Osteocyte (in vitro differentiated cells): ENCODE measurements around the gene SART3. TPM values are rescaled to one million over a fixed set of nuclear protein-coding genes. Genes with fewer than 3 reads are reported as not detected.

Experiments used
- DNase-seq: peaks from one replicate; pipeline ENCODE4 v3.0.0; 2021; ENCODE audit warnings: mixed read lengths; ENCODE audit not compliant: unreplicated experiment; ENCODE audit errors: extremely low spot score
- H3K27ac Mint-ChIP-seq: one replicate; pipeline ENCODE4 v1.8.0; 2021; ENCODE audit warnings: mild to moderate bottlenecking, mixed read lengths; ENCODE audit not compliant: unreplicated experiment
- H3K27me3 Mint-ChIP-seq: one replicate; pipeline ENCODE4 v1.8.0; 2021; ENCODE audit warnings: mixed read lengths; ENCODE audit not compliant: unreplicated experiment
- H3K36me3 Mint-ChIP-seq: one replicate; pipeline ENCODE4 v1.8.0; 2021; ENCODE audit warnings: mixed read lengths; ENCODE audit not compliant: unreplicated experiment
- H3K4me1 Mint-ChIP-seq: one replicate; pipeline ENCODE4 v1.8.0; 2021; ENCODE audit warnings: mixed read lengths; ENCODE audit not compliant: unreplicated experiment
- H3K4me3 Mint-ChIP-seq: one replicate; pipeline ENCODE4 v1.8.0; 2021; ENCODE audit warnings: mild to moderate bottlenecking, moderate library complexity, mixed read lengths; ENCODE audit not compliant: unreplicated experiment
- H3K9me3 Mint-ChIP-seq: one replicate; pipeline ENCODE4 v1.8.0; 2021; ENCODE audit warnings: mixed read lengths; ENCODE audit not compliant: unreplicated experiment
- CTCF ChIP-seq: fragments of 200-600 bp; sonication (generic); IDR thresholded peaks from 2 replicates; pipeline ENCODE4 v1.5.0; 2021; ENCODE audit warnings: antibody characterized with exemption, mild to moderate bottlenecking, moderate library complexity
- total RNA-seq: library from RNA; stranded (reverse); gene quantifications from 2 replicates; pipeline ENCODE4 v1.2.1, GENCODE V29; 2021

SART3 gene
- total RNA-seq, 1 donor from 2014 or later = 47.2 TPM

- Mint-ChIP-seq H3K36me3 (peaks cover 64% of the 10 kb centered on the region), H3K4me1 (no peaks in the 10 kb centered on the region), H3K9me3 (no peaks in the 10 kb centered on the region), H3K27me3 (no peaks in the 10 kb centered on the region), H3K4me3 (no peak overlapping the region), H3K27ac (no peak overlapping the region)
- no peak for TF ChIP-seq CTCF
- no peak for DNase-seq
These were observed 34.3 kb downstream of the SART3 start for GRCh38 chr12:108526482-108527165.

DNA sequence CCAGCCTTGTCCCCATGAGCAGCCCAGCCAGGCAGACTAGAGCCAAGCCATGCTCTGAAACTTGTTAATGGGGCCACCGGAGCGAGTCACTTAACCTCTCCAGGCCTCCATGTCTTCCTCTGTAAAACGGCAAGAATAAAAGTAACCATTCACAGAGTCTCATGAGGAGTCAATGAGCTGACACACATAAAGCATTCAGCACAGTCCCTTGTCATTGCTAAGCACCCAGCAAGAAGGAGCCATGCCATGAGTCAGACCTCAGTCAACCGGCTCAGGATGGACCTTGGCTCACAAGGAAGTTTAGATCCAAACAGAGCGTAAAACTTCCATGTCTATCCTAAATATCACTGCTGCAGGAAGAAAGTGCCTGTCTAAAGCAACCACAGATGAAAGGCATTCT is 35.3 kb downstream of the SART3 start:
- H3K36me3 Mint-ChIP-seq = peaks cover 63% of the 10 kb centered on the region
- no peak overlapping the region for H3K27ac Mint-ChIP-seq
- no peaks in the 10 kb centered on the region for H3K4me1 Mint-ChIP-seq
- H3K9me3 Mint-ChIP-seq = no peaks in the 10 kb centered on the region
- H3K27me3 Mint-ChIP-seq = no peaks in the 10 kb centered on the region
- TF ChIP-seq CTCF = no peak
- no peak for DNase-seq
- H3K4me3 Mint-ChIP-seq = no peak overlapping the region

- DNase-seq = no peak
- Mint-ChIP-seq H3K27me3 (no peaks in the 10 kb centered on the region), H3K27ac (no peak overlapping the region), H3K9me3 (no peaks in the 10 kb centered on the region), H3K4me3 (no peak overlapping the region), H3K4me1 (no peaks in the 10 kb centered on the region), H3K36me3 (peaks cover 56% of the 10 kb centered on the region)
- TF ChIP-seq CTCF = no peak
These were observed 37.6 kb downstream of the SART3 start for GRCh38 chr12:108523365-108523764.

DNA sequence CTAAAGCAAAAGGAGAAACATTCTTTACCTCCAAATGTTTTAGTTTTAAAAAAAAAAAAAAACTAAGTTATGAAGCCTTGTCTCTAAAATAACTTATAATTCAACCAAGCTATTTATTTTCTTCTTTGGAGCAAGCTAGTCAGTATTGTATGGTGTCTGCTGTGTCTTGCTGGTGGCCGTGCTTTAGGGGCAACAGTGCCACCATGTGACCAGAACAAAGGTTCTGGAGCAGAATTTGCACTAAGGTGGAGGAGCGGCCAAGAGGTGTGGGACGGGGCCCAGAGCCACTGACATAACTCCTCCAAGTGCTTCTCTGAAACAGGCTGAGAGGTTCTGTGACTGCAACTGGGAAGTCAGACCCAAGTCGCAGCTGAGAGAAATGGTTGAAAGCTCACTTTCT is 41.4 kb downstream of the SART3 start:
- H3K4me3 Mint-ChIP-seq = no peak overlapping the region
- TF ChIP-seq CTCF = peak; percentile 10
- no peak overlapping the region for H3K27ac Mint-ChIP-seq
- H3K9me3 Mint-ChIP-seq = no peaks in the 10 kb centered on the region
- peaks cover 33% of the 10 kb centered on the region for H3K36me3 Mint-ChIP-seq
- no peak for DNase-seq
- peaks cover 10% of the 10 kb centered on the region for H3K4me1 Mint-ChIP-seq
- no peaks in the 10 kb centered on the region for H3K27me3 Mint-ChIP-seq

GRCh38 chr12:108518716-108519496 is 42.1 kb downstream of the SART3 start:
- H3K27me3 Mint-ChIP-seq = no peaks in the 10 kb centered on the region
- H3K9me3 Mint-ChIP-seq = no peaks in the 10 kb centered on the region
- DNase-seq = peak; percentile 73
- no peak overlapping the region for H3K4me3 Mint-ChIP-seq
- no peak for TF ChIP-seq CTCF
- peaks cover 29% of the 10 kb centered on the region for H3K36me3 Mint-ChIP-seq
- H3K27ac Mint-ChIP-seq = no peak overlapping the region
- H3K4me1 Mint-ChIP-seq = peaks cover 10% of the 10 kb centered on the region
